Uterus (tissue), 2 donors: ENCODE data around the gene SEL1L2.

Experiments
- CTCF ChIP-seq, 4 experiments: fragments of 200-600 bp in 2 of 4; fragments of 450-650 bp in 2 of 4; sonication (generic) in 2 of 4; IDR thresholded peaks; one replicate each; pipeline ENCODE4 v1.5.1; 2016 to 2019; ENCODE audit warnings: antibody characterized with exemption in 4 of 4, mild to moderate bottlenecking in 2 of 4, moderate library complexity in 1 of 4
- POLR2A ChIP-seq, 2 donors: fragments of 450-650 bp; IDR thresholded peaks; one replicate each; pipeline ENCODE4 v1.6.1; 2016; ENCODE audit warnings: antibody characterized with exemption in 2 of 2, mild to moderate bottlenecking in 1 of 2, moderate library complexity in 1 of 2

- TF ChIP-seq POLR2A (IDR thresholded peaks at IDR 0.05) (no peak), CTCF (IDR thresholded peaks at IDR 0.05) (no peak)
These were observed 149.2 kb downstream of the SEL1L2 start for GRCh38 chr20:13841206-13841605.
